Hematopoietic multipotent progenitor cell (in vitro differentiated cells): Measurements from ENCODE around the gene CDC42. TPM values are rescaled to one million over a fixed set of nuclear protein-coding genes. Genes with fewer than 3 reads are reported as not detected.
"Not testable (repeated sequence)": the region's sequence is repeated elsewhere in the genome, so short reads cannot be mapped to it uniquely, and the experiment has no call there.

ENCODE experiments used
- DNase-seq, 3 donors: peaks; one replicate each; pipeline ENCODE4 v3.0.0-alpha.2; 2011 to 2015; ENCODE audit warnings: low read depth in 2 of 3, low spot score in 2 of 3
- total RNA-seq: library from RNA; depleted of rRNA; stranded (reverse); fragments of >200 nt; gene quantifications from one replicate; pipeline ENCODE4 v1.2.3, GENCODE V29; 2012

Gene CDC42
- total RNA-seq, 1 donor: 160 TPM

DNA sequence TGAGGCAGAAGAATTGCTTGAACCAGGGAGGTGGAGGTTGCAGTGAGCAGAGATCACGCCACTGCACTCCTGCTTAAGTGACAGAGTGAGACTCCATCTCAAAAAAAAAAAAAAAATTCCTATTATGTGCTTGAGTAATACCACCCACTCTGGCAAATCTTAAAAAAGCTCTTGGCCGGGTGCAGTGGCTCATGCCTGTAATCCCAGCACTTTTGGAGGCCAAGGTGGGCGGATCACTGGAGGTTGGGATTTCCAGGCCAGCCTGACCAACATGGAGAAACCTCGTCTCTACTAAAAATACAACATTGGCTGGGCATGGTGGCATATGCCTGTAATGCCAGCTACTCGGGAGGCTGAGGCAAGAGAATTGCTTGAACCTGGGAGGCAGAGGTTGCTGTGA lies 17.7 kb upstream of the CDC42 start:
- DNase-seq: not testable (repeated sequence)

DNA sequence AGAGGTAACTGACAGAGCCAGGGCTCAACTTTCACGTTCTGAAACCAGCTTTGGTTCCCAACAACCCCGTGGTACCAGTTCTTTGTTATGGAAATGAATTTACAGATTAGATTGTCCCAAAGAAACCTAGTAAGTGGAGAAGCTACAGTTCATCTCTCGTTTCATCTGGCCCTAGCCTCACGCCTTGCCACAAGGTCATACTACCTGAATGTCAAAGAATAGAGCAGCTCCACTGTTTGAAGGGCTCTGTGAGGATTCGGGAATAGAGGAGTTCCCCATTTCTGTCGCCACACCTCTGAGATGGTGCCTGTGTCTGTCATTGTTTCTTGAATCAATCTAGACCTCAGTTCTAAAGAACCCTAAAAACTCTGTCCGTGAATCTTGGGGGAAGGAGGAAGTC lies 15.0 kb upstream of the CDC42 start:
- DNase-seq: no peak

DNA sequence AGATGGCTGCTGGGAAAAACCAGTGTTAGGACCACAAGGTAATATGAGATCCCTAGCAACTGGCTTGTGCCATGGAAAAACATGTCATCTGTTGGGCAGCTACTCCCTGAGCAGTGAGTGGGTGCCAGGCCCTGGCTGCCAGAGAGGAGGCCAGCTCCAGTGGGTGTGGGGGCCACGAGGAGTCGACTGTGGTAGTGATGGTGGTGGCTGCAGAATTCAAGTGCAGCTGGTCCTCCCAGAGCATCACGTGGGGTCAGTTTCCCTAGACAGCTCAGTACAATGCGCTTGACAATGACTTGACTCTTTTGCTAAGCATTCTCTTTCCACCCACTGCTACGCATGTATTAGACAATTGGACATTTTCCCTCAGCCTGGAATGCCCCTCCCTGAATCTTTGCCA lies 14.5 kb upstream of the CDC42 start:
- DNase-seq: no peak

DNA sequence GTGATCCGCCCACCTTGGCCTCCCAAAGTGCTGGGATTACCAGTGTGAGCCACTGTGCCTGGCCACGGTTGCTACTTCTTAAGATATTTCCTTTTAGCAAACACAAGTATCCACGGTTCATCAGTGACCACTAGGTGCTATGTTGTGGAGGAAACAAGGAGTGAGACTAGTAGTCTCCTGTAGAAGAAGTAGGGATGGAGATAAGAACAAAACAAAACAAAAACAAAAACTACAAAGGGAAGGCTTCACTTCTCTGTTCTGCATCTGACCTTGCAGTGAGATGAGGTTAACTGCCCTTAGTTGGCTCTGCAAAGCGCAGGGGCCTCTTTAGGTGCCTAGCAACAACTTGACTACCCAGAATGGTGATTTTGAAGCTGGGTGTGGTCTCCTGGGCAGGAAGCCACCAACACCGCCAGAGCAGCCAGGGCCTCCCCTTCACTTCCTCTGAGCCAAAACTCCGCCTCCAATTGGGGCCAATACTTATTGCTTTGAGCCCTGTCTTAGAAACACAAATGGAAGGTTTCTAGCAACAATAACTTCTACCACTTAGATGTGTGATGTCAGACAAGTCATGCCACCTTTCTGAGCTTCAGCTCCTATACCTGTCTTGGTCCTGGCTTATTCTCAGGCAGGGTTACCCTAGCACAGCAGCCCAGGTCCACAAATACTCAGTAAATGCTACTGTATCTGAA lies 12.8 kb upstream of the CDC42 start:
- DNase-seq: peak; percentile 84 to 97 (median 95)

DNA sequence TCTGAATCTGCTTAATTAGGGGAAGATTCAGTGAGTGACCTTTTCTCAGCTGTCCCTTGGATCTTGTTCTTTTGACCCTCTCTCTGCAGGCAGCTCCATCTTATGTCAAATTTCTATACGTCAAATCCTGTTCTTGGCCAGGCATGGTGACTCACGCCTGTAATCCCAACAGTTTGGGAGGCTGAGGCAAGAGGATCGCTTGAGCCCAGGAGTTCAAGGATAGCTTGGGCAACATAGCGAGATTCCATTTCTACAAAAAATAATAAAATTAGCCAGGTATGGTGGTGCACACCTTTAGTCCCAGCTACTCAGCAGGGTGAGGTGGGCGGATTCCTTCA lies 12.3 kb upstream of the CDC42 start:
- DNase-seq: no peak

DNA sequence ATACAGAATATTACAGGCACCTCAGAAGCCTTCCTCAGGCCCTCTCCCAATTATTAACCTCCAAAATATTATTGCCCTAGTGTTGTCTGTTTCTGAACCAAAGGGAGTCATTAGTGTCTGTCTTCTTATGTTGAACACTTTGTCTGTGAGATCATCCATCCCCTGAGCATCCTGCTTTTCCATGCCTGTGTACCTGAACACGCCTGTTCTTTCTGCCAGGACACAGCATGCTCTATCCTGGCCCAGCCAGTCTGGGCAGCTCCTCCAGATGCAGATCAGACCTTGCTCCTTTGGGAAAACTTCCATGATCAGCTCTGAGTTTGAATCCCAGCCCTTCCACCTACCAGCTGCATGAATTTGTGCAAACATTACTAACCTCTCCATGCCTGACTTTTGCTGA lies 11.0 kb upstream of the CDC42 start:
- no peak for DNase-seq

DNA sequence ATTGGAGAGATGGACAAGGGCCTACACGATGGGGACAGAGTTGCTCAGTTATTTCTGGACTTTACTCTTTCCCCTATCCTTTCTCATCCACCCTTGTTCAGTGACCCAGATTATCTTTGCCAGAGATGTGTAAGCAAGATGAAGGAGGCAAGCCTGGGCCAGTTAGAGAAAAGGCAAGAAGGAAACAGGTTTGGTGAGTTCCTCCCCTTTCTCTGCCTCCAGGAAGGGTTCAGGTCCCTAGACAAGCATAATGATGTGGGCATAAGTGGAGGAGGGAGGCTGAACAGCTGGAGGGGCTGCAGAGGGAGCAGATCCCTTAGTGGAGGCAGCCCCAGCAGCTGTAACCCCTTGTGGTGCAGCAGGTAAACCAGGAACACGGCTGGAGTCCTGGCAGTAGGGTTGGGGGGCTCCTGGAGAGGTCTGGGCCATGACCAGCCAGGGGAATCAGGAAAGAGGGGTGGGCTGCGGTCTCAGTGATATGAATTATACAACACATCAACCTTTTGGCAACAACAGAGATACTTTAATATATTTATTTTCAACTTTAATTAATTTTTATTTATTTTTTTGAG lies 9.2 kb upstream of the CDC42 start:
- DNase-seq: no peak

DNA sequence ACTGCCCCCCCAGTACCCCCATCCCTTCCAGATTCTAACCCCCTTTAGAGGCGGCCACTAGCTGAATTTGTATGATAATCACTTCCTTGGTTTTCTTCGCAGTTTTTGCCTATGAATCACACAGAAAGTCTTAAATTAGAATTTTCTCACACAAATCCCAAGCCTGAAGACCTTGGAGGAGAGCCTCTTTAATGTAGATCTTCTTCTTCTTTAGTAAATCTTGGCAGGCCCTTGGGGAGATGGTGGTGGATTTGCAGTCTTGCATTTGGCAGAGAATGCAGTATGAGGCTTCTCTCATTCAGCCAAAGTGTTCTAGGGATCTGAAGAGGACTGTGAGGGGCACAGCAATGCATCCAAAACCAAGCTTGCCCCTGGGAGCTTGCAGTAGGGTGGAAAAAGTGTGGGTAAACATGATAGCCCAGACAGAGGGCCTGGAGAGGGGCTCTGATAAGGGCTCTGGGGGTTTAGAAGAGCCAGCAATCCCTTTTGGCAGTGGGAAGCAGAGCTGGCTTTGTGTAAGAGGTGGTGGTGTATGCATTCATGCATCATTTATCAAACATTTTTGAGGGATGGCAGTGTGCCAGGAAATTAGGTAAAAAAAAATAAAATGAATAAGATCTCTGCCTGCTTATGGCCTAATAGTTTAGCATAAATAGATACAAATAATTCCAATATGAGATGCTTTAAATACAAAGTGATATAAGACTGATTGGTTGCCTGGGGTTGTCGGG lies 7.7 kb upstream of the CDC42 start:
- peak in 1 of 3 donors; percentile 55 for DNase-seq

DNA sequence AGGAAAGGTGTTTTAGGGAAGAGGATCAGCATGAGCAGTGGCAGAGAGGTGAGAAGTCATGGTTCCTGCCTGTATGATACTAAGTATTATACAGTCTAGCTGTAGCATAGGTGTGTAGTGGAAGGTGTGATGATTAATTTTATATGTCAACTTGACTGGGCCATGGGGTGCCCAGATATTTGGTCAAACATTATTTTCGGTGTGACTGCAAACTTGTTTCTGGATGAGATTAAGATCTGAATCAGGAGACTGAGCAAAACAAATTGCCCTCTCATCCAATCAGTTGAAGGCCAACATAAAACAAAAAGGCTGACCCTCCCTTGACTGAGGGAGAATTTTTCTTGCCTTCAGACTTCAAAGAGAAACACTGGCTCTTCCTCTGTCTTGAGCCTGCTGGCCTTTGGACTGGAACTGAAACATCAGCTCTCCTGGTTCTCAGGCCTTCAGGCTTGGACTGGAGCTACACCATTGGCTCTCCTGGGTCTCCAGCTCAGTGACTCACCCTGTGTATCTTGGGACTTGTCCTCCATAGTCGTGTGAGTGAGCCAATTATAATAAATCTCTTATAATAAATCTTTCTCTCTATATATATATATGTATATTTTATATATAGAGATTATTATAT lies 6.8 kb upstream of the CDC42 start:
- no peak for DNase-seq

DNA sequence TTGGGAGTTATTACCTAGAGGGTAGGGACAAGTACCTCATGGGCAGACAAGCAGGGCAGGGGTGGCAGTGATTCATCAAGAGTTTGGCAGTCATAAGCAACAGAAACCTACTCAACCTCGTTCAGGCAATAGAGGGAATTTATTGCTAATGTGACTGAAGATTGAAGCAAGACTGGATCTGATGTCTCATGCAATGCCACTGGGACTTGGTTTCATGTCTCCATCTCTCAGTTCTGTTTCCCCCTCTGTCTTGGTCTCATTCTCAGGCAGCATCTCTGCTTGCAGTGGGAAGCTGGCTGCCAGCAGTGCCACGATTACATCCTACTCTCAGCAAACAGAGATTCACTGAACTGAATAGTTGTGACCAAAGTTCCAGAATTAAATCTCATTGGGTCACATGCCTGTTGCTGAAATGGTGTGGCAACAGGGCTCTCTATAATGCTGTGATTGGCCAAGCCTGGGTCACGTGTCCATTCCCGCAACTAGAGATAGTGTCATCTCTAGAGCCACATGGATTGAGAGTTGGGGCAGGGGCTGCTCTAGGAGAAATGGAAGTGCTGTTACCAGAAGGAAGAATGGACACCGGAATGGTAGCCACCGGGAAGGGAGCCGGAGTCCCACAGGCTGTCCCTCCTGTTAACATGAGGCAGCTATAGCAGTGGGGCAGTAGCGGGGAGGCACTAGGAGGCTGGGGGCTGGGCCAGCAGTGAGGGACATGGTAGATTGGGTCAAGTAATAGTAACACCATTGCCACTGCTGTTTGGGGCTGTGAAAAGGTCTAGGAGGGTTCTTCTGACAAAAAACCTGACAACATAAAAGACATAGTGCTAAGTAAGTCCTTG lies 3.9 kb upstream of the CDC42 start:
- no peak for DNase-seq

DNA sequence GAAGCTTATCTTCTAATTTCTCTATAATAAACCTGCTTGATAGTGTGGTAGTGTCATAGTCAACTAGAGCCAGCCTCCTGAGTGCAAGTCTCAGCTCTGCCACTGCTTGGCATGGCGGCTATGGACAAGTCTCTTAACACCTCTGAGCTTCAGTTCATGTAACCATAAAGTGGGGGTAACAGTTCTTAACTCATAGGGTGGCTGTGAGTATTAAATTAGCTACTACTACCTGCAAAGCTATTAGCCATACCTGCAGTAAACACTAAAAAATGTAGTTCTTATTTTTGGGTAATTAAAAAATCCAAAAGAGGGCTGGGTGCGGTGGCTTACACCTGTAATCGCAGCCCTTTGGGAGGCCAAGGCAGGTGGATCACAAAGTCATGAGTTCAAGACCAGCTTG lies 2.2 kb upstream of the CDC42 start:
- no peak for DNase-seq

DNA sequence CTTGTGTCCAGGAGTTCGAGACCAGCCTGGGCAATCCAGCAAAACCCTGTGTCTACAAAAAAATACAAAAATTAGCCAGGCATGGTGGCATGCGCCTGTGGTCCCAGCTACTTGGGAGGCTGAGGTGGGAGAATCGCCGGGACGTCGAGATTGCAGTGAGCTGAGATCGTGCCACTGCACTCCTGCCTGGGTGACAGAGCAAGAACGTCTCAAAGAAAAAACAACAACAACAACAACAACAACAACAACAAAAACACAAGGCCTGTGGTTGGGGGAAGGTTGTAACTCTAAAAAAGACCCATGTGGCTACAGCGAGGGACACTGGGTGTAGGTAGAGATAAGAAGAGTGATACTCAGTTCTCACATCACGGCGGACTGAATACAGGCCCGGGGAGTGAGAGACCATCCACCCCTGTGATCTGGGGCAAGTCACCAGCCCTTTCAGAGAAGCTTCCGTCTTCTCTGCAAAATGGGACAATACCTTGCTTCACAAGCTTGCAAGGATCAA lies 848 bp upstream of the CDC42 start:
- DNase-seq: no peak

DNA sequence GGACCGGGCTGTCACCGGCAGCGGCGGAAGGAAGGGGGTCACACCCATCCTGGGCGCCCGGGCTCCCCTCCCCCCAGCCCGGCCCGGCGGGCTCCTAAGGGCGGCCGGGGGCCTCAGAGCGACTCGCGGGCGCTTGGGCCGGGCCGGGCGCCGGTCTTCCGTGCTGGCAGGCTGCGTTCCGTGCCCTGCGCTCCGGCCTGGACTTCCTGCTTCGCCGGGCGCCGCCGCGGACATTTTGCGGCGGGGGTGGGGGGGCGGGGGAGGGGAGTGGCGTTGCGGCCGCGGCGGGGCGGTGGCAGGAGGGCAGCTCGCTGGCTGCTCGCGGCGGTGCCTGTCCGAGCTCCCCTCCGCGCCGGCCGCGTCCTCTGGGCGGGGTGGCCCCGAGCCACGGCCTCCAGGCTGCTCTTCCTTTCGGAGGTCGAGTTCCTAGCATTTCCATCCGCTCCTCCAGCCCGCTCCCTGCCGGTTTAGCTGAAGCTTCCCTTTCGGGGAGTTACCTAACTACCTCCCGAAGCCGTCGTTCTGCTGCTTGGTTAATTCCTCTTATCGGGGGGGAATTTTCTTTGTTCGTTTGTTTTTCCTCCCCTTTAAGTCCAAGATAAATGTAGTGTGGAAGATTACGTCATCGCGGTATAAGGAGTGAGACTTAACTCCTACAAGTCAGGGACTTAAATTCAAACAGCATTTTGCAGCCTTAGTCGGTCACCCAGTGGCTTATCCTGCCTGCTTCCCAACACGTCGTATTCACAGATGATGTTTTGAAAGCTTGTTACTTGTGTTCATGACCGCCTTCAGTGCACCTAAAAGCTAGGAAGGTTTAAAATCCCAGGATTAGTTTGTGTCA lies 730 bp downstream of the CDC42 start:
- DNase-seq: peak; percentile 52 to 81 (median 69)

DNA sequence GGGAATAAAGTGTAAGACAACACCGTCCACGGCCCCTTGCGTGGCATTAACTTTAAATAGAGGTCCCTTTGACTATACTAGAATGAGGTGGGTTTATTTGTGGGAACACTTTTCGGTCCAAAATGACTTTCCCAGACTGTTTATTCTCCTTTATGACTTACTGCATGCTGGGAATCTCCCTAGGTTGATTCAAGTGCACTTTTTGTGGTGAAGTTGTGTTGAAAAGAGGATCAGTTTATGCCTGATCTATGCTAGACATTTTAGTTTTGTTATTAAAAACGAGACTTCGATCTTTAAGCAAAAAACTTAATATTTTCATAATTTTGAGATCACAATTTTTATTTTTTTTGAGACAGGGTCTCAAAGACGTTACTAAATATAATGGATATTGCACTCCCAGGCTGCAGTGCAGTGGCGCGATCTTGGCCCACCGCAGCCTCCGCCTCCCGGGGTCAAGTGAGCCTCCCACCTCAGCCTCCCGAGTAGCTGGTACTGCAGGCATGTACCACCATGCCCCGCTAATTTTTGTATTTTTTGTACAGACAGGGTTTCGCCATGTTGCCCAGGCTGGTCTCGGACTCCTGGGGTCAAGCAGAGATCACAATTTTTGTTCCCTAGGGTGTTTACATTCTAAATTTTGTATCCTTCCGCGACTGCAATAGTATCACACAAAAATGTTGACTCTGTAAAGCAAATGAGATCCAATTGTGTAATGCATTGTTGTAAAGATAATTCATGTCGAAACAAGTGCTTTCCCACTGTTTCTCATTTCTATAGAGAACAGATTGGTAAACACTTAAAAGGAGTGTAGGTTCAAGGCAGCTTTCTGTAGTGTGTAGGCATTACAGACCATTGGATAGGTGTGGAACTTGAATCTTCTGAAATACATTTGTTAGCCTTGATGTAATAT lies 1.6 kb downstream of the CDC42 start:
- no peak for DNase-seq

DNA sequence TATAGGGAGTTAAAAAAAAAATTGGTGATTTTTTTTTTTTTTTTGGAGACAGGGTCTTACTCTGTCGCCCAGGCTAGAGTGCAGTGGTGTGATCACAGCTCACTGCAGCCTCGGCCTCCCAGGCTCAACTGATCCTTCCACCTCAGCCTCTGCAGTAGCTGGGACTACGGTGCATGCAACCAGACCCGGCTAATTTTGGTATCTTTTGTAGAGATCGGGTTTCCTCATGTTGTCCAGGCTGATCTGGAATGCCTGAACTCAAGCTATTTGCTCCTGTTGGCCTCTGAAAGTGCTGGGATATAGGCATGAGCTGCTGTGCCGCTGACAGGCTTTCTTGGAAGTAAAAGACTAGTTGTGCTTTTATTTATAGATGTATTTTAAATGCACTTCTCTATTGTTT lies 3.0 kb downstream of the CDC42 start:
- DNase-seq: no peak

DNA sequence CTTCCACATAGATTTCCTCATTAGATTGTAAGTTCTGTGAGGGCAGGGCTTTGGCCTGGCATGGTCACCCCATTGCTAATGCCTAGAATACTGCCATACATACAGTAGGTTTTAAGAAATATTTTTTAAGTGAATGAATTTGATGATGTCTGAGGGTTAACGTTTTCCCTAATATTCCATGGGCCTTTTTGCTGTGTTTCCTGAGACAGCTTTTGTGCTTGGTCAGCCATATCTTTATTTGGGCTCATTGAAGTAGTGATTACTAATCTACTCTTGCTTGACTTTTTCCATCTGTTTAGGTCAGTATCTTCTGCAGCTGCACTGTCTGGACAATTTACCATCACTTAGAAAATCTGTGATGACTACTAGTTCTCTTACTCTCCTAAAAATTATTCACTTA lies 3.5 kb downstream of the CDC42 start:
- DNase-seq: no peak

DNA sequence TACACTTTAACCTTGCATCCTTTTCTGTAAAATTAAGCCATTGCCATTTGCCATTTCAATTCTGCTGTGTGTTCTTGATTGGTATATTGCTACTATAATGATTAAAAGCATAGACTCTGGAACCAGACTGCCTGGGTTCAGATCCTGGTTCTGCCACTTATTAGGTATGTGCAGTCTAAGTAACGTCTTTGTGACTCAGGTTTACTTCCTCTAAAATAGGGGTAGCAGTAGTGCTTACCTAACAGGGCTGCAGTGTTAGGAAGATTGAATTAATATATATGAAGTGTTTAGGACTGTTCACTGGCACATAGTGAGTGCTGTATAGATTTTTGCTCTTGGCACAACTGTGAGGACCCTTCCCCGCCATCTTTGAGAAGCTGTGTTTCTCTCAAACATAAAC lies 4.4 kb downstream of the CDC42 start:
- no peak for DNase-seq

DNA sequence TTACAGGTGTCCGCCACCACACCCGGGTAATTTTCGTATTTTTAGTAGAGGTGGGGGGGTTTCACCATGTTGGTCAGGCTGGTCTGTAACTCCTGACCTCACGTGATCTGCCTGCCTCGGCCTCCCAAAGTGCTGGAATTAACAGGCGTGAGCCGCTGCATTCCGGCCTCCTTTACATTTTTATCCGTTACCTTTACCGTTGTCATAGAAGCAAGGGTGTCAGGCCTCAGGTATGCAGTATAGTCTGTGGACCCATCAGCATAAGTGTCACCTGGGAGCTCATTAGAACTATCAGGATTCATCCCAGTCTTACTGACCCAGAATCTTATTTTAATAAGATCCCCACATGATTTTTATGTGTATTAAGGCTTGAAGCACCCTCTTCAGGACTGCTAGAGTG lies 5.4 kb downstream of the CDC42 start:
- DNase-seq: peak in 1 of 3 donors; percentile 14
